Measurements from ENCODE around the gene QPCTL.

The QPCTL gene

DNA sequence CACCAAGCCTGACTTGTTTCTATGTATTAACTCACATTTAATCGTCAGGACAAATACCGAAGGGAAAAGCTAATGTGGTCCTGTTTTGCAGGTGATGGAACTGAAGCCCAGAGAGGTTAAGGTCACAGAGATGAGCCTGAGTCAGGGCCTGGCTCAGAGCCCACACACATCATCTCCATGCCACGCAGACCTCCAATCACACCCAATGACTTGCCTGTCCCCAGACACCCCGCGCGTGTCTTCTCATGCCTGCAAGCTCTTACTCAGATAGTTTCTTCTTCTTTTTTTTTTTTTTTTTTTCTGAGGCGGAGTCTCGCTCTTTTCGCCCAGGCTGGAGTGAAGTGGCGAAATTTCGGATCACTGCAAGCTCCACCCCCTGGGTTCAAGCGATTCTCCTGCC, 60.2 kb downstream of the QPCTL start:
- peaks cover 5% of the 10 kb centered on the region for H3K4me1 Mint-ChIP-seq (ENCODE audit: low read depth)
- H3K27ac Mint-ChIP-seq, result no peak overlapping the region
- no peaks in the 10 kb centered on the region for H3K9me3 Mint-ChIP-seq
- peaks cover 54% of the 10 kb centered on the region for H3K27me3 Mint-ChIP-seq
- intact Hi-C loops (cut with micrococcal nuclease), result no loop called here
- H3K36me3 Mint-ChIP-seq (ENCODE audit: low read depth), result no peaks in the 10 kb centered on the region
- no peak overlapping the region for H3K4me3 Mint-ChIP-seq

DNA sequence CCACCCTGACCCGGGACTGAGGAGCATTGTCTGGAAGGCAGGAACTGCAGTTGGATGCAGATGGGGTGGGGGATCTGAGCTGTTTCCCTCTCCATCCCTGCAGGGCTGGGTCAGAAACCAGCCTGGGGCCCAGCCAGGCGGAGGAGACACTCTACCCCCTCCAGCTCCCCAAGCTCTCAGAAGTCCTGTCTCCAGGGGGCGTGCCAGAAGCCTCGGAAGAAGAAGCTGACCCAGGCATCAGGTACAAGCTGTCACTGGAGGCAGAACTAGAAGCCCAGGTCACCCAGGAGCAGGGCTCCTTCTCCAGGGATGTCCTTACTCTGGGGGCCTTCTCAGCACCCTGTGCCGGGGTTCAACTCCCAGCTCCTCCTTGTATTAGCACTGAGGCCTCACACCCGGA, 61.1 kb downstream of the QPCTL start:
- Mint-ChIP-seq H3K9me3 (no peaks in the 10 kb centered on the region), H3K4me1 (ENCODE audit: low read depth) (peaks cover 5% of the 10 kb centered on the region)

More for the DNA sequence above, 61.1 kb downstream of the QPCTL start:
- H3K4me3 Mint-ChIP-seq, result no peak overlapping the region
- intact Hi-C loops (cut with micrococcal nuclease), result no loop called here
- no peaks in the 10 kb centered on the region for H3K36me3 Mint-ChIP-seq (ENCODE audit: low read depth)
- no peak overlapping the region for H3K27ac Mint-ChIP-seq
- peaks cover 56% of the 10 kb centered on the region for H3K27me3 Mint-ChIP-seq

All from dendritic cell treated with granulocyte-macrophage colony-stimulating factor and Interleukin-4, amounts not matched to agents 40 ng/mL and 50 ng/mL, for 4 days (primary cell).